ENCODE measurements around the gene XIST.
"Not testable (repeated sequence)": the region's sequence is repeated elsewhere in the genome, so short reads cannot be mapped to it uniquely, and the experiment has no call there.

Gene XIST

GRCh38 chrX:73838123-73838522 is 14.4 kb downstream of the XIST start:
- no peak for DNase-seq

DNA sequence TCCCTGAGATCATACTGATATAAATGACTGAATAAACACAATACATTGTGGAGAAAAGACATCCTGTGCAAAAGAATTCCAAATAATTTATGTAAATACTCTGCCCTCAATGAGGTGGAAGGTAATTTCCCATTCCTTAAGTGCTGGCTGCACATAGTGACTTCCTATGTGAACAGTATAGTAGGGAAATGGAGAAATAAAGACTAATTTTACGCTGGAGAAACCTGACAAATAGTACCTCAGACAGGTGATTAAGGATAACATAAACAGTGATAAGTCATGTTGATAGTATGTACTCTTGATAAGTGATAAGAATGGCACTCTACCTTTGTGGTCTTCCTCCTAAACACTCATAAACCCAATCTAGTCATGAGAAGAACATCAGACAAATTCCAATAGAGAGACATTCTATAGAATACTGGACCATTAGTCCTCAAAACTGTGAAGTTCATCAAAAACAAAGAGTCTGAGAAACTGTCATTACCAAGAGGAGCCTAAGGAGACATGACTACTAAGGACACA is 15.5 kb downstream of the XIST start:
- no peak for DNase-seq

GRCh38 chrX:73834219-73834618 is 18.3 kb downstream of the XIST start:
- DNase-seq, result no peak

GRCh38 chrX:73832319-73832718 is 20.2 kb downstream of the XIST start:
- DNase-seq, result no peak

- no peak for DNase-seq
Observed at GRCh38 chrX:73831500-73831899, 21.0 kb downstream of the XIST start.

DNA sequence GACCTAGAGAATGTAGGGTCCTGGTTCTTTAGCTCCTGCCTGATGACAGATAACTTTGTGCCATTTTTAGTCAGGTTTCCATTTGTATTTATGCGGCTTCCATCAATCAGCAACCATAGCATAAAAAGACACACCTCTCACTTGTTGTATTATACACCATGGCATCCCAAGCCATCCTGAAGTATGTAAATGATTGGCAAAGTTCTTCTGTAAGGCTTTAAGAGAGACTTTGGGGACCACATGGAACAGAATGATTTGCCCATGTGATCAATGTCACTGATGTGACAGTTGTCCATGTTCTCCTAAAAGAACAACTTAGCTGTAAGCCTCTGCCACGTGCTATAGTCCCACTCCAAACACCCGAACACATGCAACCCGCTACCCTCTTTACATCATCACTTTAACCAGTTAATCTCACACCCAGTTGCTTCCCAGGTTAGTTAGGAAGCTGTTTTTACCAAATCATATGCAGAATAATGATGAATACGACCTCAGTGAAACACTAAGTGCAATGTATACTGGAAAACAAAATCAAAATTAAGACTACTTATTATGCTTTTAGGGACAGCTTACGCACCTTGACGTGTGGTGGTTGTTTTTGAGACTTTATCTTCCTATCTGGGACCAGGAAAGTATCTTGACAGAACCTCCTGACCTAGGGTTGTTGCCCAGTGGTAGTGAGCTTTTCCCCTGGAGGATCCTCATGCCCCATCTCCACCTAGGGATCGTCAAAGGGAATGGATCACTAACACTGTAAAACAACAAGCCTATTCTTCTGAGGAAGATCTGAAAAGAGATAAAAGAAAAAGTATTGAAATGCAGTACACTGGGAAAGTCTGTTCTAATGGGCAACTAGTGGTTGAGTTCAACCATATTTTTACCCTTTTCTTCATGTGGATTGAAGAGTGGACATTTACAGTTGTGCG is 21.8 kb downstream of the XIST start:
- no peak for DNase-seq

GRCh38 chrX:73829890-73830466 is 22.5 kb downstream of the XIST start:
- no peak for DNase-seq

GRCh38 chrX:73828080-73828720 is 24.3 kb downstream of the XIST start:
- DNase-seq, result no peak

GRCh38 chrX:73827406-73827805 is 25.1 kb downstream of the XIST start:
- no peak for DNase-seq

- DNase-seq, result no peak
Observed at GRCh38 chrX:73826996-73827395, 25.5 kb downstream of the XIST start.

GRCh38 chrX:73825569-73825968 is 26.9 kb downstream of the XIST start:
- no peak for DNase-seq

GRCh38 chrX:73823473-73824004 is 29.0 kb downstream of the XIST start:
- no peak for DNase-seq

GRCh38 chrX:73822775-73823174 is 29.7 kb downstream of the XIST start:
- DNase-seq, result no peak

DNA sequence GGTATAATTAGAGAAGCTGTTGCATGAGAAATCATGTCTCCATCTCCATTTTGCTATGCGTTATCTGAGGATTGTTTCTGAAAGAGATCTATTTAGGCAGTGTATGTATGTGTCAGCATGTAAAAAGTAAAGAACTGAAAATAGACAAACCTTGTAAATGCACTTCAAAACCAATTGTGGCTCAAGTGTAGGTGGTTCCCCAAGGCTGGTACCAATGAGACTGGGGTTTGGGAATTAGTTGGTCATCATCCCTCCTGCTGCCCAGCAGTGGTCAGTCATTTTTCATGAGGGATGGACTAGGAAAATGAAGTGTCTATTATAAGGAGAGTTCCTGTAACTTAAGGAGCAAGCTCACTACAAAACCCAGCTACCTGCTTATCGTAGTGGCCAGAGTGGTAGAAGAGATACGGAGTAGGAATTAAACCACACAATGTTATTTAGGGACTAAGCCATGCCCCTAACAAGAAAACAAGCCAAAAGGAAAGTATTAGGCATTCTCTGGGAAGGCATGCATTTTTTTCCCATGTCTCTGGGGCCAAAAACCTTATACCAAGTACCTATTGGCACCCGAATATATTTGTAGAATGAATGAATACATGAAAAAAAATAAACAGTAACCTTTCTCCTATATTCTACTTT is 30.5 kb downstream of the XIST start:
- DNase-seq, result no peak

- DNase-seq, result not testable (repeated sequence)
Observed at GRCh38 chrX:73819864-73820558, 32.5 kb downstream of the XIST start.

- DNase-seq, result no peak
Observed at GRCh38 chrX:73818200-73819116, 34.1 kb downstream of the XIST start.

DNA sequence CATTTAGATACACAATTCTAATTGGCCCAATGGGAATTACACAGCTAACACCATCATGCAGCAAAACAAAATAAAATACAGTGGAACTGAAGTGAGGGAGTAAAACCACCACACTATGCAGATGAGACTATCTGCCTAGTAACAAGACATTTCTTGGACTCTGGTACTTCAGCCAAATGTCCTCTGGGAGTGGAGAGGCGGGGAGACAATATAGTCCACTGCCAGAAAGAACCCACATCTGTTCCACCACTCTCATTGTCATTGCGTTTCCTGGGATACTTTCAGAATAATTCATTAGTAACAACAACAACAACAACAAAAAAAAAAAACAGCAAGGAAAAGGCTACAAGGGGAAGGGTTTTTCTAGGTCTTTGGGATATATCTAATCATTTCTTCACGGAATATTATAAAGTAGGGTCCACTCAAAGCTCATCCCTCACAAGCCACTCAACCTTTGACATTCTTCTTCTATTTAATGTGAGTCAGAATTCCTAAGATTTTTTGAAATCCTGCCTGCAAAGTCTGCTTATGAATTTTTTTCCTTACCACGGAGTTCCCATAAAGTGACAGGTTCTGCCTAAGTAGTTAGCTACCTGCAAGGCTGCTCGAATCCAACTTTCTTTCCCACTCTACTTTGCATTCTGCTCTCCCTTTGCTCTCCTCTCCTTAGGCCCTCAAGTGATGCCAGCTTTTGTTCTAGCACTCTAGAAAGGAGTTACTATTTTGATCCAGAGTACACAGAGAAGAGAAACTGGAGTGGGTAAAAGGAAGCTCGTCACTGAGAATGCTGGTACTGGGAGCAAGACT is 34.9 kb downstream of the XIST start:
- no peak for DNase-seq

- DNase-seq, result no peak
Observed at GRCh38 chrX:73812256-73812655, 40.3 kb downstream of the XIST start.

DNA sequence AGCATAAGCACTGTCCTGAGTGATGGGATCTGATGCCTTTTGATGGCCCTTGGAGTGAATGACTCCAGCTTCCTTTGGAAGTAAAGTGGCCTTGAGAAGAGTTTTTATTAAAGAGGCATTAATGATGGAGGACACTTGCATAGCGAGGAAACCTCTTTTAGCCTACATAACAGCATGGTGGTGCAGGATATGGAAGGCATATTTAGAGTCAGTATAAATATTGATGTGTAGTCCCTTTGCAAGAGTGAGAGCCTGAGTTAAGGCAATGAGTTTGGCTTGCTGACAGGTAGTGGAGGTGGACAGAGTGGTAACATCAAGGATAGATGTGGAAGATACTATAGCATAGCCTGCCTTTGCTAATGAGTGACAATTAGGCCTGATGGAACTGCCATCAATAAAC is 48.4 kb downstream of the XIST start:
- DNase-seq, result not testable (repeated sequence)

DNA sequence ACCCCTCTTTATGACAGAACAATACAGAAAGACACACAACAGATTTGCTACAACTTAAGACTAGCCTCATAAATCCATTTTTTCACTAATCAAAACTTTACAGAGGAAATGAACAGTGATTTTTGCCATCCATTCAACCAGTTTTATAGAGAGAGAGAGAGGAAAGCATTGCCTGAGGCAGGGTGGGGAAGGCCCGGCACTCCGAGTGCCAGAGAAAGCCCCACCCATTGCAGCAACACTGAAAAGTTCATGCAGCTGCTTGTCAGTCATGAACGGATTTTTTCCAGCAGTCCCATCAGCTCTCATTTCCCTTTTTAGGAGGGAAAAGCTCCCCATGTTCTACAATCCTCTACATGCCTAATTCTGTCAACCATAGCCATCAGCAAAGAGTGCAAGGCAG is 52.6 kb downstream of the XIST start:
- no peak for DNase-seq

All from NCI-H526 (cell line).